Ishikawa (cell line): ENCODE measurements around the gene GPR27.

Experiments used
- EGR1 ChIP-seq: IDR thresholded peaks from 2 replicates; pipeline ENCODE4 v1.6.1; 2012
- EP300 ChIP-seq: IDR thresholded peaks from 2 replicates; pipeline ENCODE4 v1.6.1; 2012; ENCODE audit warnings: borderline replicate concordance

- no peak for TF ChIP-seq EGR1
- TF ChIP-seq EP300, result no peak
Observed at GRCh38 chr3:71726146-71726545, 27.5 kb upstream of the GPR27 start.
